GM21526 (cell line): ENCODE results near the gene PREX1.
"Not testable (repeated sequence)": the region's sequence is repeated elsewhere in the genome, so short reads cannot be mapped to it uniquely, and the experiment has no call there.

Source experiments
- ATAC-seq: cut with Tn5 transposase; IDR thresholded peaks from one replicate; pipeline ENCODE4 v1.9.1; 2021; ENCODE audit warnings: moderate library complexity; ENCODE audit not compliant: unreplicated experiment, low FRiP score

Gene PREX1

DNA sequence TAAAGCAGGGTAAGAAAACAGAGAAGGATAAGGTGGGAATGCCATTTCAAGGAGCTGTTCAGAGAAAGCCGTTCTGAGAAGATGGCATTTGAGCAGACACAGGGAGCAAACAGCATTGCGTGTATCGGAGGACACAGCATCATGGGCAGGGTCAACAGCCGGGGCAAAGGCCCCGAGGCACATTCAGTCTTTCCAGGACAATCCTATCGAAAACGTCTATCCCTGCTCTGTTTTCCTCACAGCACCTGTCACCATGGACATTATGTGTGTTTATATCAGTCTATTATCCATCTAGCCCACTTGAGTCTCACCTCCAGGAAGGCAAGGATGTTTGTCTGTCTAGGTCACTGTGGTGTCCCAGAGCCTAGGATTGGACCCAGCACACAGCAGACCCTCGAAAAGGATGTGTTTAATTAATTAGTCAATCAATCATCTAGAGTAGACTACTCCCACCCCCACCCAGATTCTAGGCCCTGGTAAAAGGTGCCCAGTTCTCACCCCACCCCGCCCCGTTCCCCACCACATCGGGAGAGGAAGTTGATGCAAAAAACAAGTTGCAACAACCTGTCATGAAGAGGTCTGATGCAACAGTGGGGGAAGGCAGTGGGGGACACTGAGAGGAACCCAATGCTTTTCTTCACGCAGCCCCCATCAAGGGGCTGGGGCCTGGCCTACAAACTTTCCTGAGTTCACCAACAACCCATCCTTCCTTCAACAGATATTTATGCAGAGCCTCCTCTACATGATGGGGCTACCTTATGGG lies 66.6 kb downstream of the PREX1 start:
- ATAC-seq, result no peak

DNA sequence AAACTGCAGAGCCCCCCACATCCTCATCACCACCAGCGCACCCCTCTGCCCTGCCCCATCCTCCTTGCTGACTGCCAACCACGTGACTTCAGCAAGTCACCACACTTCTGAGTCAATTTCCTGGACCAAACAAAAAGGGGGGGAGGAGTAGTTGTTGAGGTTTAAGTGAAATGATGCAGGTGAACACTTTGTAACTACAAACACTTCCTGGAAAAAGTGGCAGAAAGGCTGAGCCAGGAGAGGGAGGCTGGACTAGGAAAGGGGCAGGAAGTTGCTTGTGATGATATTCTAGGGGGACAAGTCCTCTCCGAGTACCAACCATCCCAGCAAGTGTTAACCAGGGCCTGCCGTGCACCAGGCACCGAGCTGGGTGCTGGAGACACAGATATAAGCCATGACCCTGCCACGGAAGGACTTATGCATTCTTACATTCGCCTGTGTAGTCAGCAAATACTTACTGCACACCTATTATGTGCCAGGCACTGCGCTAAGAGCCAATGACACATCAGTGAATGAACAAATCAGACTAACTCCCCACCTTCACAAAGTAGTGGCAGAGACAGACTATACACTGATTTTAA lies 67.3 kb downstream of the PREX1 start:
- no peak for ATAC-seq

DNA sequence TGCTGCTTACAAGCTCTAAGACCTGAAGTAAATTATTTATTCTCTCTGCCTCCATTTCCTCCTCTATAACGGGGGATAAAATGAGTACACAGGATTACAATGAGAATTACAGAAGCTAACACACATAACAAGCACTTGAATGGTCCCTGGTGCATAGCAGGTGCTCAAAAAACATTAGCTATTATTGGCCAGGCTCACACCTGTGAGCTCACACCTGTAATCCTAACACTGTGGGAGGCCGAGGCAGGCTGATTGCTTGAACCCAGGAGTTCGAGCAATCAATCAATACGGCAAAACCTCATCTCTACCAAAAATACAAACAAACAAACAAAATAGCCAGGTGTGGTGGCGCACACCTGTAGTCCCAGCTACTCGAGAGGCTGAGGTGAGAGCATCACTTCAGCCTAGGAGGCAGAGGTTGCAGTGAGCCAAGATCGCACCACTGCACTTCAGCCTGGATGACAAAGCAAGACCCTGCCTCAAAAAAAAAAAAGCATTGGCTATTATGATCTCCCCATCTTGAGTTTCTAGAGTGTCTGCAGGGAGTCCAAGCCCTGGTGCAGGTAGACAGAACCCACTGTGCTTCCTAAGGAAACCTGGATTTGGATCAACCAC lies 68.1 kb downstream of the PREX1 start:
- ATAC-seq, result no peak

DNA sequence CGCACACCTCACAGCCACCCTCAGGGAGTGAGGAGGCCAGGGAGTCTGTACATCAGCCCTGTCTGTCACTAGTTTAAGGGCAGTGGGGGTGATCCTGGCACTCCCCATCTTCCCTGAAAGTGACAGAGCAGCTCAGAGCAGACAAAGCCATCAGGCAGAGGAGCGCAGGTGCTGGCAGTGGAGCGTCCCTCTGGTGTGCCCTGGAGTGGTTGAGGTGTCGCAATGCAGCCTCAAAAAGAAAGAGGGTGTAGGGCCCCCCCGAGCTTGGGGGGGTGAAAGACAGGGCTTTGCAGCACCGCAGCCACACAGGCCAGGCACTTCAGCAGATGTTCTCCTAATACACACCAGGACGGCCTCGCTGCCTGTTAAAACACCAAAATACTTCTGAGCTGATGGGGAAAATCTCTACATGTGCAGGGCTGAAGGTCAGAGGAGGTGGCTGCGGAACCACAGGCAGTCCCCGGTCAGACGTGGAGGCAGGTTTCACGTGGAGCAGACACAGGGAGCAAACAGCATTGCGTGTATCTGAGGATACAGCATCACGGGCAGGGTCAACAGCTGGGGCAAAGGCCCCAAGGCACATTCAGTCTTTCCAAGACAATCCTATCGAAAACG lies 69.5 kb downstream of the PREX1 start:
- ATAC-seq, result no peak

DNA sequence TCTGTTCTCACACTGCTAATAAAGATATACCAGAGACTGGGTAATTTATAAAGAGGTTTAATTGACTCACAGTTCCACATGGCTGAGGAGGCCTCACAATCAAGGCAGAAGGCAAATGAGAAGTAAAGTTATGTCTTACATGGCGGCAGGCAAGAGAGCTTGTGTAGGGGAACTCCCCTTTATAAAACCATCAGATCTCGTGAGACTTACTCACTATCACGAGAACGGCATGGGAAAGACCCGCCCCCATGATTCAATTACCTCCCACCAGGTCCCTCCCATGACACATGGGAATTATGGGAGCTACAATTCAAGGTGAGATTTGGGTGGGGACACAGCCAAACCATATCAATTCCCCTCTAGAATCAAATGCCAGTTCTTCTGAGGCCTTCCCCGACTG lies 71.0 kb downstream of the PREX1 start:
- not testable (repeated sequence) for ATAC-seq

DNA sequence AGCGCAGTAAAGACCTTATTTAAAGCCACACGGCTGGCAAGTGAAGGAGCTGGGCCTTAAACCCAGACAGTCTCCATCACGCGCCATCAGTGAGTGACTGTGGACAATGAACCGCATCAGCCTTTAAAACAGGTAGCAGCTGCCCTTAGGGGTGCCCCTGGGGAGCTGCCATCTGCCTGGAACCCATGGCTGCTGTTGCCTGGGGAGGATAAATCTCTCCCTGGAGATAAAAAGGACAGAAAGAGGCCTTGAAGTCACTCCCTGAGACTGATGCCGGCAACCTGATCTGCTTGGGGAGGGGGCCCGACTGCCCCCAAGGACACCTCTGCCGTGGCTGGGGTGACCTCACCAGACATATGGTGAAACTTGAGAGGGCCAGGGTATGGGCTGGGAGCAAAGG lies 73.5 kb downstream of the PREX1 start:
- ATAC-seq, result no peak

DNA sequence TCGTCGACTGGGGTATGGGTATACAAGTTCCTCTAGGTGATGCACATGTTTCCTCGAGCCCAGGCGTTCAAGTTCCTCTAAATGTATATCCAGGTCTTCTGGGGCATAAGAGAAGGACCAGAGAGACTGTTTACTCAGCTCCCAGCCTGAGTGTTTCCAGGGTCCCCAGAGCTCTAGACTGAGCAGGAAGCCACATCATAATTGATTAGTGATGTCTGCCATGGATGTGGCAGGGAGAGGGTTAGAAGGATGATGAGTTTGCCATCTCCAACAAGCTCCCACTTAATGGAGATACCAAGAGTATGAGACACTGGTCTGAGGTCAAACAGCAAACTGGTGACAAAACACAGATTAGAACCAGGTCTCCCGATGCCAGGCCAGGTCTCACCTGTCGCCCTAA lies 74.8 kb downstream of the PREX1 start:
- no peak for ATAC-seq

DNA sequence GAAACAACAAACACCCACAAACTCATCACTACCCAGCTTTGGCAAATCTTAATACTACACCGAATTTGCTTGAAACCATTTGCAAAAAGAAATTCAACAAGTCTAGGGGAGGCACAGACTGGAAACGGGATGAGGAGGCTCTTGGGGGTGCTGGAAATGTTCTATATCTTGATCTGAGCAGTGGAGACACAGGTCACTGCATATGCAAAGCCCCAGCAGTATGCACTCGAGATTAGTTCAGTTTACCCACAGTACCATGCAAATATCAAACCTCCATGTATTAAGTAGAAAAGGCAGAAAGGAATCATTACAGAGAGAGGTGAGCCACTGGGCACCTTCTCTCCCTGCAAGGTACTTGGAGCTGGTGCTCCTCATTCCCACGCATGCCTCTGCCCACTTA lies 75.9 kb downstream of the PREX1 start:
- no peak for ATAC-seq

DNA sequence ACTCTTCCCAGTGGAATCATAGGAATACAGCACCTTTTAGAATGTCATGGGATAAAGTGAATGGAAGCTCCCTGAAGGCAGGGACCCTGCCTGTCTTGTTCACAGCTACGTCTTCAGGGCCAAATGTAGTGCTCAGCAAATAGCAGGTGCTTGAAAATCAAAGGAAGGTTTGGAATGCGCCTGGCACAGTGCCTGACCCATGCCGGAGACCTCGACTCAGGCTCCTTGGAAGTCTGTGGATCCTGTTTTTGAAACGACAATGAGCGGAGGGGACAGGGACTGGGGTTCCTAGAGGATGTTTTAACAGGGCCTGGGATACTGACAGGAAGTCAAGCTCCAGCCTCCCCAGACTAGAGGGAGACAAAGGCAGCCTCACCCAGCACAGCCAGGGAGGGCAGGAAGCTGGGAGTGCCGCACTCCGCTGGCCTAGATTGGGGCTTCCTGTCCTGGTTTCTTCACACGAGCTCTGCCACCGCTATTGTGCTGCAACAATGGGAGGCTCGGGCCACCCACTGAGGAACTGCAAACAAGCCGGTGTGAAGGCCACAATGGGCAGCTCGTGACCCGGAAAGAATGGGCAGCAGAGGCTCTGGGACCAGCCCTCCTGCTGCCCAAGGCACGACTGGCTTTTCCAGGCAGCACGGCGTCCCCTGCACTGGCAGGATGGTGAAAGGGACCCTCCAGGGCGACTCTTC lies 76.7 kb downstream of the PREX1 start:
- ATAC-seq, result no peak

DNA sequence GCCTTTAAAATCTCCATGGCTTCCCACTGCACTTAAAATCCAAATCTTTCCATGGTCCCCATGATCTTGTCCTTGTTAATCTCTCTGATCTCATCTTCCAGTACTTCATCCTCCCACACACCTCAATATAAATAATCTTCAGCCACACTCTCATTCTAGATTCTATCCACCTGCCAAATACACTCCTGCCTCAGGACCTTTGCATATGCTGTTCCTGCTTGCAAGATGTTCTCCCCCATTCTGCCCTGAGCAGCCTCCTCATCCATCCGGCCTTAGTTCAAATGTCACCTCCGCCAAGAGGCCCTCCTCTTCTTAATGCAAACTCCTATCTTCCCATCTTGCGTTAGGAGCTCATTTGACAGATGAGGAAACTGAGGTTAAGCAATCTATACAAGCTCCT lies 77.4 kb downstream of the PREX1 start:
- ATAC-seq, result no peak

DNA sequence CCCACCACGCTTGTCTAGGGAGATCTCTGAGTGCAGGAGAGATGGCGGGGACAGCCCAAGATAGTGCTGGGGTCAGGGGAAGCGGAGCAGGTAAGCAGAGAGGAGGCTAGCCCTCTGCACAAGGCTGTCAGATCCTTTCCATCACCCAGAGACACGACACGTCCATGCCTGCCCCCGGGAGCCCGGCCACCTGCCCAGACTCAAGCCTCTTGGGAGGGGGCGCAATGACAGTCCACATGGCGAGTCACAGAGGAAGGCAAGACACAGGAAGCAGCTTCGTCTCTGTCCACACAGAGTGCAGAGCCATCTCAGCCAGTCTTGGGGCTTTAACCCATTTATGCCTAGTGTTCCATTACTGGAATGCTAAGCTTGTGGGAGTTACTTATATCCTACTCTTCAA lies 78.4 kb downstream of the PREX1 start:
- no peak for ATAC-seq

DNA sequence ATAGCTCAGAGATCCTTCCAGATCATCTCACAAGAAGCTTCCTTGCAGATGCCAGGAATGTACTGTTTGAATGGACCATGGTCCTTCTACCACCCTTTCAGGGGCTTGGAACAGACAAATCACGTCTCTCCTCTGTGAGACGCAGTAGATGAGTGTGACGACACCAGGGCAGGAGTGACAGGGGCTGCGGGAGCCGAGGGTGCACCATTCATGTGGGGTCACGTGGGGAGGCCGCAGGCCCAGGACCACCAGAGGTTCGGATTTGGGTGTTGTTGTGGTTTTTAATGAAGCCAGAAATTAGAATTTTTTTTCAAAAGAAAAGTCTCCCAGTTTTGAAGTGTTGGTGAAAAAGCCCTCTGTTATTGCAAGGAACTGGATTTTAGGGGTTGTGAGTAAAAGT lies 79.2 kb downstream of the PREX1 start:
- ATAC-seq, result no peak

DNA sequence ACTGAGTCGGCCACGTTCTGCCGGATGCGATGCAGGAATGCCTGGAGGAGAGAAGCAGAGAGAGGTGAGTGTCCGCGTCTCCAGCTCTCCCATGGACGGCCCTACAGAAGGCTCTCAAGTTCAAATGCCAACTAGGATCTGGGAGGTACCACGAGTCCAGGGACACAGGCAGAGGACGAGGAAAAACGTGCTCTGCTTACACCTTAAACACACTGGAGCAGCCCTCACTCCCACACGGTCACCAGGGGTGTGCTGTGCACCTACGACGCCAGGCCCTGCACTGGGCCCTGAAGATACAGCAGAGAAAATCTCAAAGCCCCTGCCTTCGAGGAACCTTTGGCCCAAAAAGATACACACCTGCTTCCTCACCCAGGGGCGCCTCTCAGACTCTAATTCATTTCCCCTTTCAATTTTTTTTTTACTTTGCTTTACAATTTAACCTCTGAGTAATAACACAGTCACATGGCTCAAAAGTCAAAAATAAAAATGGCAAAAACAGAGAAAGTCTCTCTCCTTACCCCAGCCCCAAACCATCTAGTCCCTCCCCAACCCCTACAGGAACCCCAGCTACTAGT lies 79.9 kb downstream of the PREX1 start:
- no peak for ATAC-seq

DNA sequence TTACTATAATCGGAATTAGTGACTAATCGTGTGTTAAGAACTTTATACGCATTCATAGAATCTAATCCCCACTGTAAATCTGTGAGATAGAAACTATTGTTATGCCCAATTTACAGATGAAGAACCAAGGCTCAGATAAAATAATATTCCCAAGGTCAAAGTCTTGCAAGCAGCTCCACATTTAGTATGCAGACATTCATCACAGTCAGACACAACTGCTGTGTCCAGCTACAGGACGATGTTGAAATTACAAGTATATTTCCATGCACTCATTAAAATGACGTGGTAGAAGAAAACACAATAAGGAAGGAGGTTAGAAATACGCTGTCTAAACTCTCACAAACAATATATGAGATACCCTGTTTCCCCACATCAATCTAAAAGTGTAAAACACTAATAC lies 82.5 kb downstream of the PREX1 start:
- ATAC-seq, result no peak

DNA sequence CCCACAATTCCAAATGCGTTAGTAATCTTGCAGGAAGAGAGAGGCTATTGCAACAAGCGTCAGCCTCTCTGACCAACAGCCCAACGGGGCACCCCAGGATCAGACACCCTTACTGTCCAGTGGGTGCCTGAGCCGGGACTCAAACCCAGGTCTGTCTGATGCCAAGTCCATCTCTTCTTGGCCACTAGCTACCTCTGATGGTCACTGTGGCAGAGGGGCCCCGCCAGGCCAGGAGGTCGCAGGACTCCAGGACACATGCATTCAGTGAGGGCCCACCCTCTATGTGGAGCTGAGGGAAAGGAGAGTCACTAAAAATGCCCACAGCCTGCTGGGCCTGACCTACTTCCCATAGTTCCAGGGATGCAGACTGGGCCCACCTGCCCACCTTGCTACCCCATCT lies 83.3 kb downstream of the PREX1 start:
- ATAC-seq, result no peak

DNA sequence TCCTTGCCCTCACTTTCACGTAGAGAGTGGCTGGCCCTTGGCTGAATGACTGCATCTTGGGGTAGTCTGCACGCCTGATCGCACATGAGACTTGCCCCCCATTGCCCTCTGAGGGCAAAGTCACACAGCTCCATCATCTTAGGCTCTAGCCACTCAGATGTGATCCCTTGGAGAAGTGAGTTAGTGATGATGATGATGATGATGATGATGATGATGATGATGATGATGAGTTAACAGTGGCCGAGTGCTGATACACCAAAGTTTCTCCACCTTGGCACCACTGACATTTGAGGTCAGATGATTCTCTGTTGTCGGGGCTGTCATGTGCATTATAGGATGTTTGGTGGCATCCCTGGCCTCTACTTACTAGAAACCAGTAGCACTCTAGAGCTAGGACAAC lies 84.0 kb downstream of the PREX1 start:
- ATAC-seq, result no peak

DNA sequence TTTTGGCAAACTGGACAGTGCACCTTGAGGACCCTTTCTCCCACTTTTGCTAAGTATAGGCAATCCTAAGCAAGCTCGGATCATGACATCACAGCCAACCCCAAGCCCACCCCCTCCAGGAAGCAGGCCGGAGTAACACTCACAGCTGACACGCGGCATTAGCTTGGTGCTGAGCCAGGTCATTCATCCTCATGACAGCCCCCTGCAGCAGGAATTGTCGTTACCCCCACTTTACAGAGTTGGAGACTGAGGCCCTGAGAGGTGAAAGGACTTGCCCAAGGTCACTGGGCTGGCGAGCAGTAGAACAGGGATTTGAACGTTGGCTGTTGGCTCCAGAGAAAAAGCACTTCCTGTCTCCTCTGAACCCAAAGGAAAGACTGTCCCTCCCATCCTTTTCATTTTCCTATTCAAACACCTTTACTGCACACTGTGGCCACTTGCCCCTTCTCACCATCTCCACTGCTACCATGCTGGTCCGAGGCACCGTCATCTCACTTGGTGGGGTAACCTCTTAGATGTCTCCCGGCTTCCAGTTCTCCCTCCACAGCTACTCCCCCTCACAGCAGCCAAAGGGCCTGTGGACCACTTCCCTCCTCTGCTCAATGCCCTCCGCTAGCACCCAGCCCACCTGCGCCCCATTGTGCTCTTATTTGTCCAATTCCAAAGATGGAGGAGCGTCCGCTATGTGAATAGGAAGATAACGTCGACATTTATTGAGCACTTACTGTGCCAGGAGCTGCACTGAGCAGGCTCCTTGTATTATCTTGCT lies 84.7 kb downstream of the PREX1 start:
- no peak for ATAC-seq

DNA sequence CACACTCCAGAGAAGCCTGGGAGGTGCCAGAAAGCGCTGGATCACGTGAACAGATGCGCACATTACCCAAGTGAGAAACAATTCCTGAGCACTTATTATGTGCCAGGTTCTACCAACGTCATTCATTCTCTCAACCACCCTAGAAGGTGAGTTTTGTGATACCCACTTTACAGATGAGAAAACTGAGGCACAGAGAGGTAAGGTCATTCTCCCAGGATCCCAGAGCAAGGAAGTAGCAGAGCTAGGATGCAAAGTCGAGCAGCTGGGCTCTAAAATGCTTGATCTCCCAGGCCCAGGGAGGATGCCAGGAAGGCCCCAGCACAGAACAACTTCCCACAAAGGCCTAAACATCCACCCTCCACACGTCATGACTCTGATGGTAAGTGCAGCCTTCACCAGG lies 85.6 kb downstream of the PREX1 start:
- no peak for ATAC-seq

DNA sequence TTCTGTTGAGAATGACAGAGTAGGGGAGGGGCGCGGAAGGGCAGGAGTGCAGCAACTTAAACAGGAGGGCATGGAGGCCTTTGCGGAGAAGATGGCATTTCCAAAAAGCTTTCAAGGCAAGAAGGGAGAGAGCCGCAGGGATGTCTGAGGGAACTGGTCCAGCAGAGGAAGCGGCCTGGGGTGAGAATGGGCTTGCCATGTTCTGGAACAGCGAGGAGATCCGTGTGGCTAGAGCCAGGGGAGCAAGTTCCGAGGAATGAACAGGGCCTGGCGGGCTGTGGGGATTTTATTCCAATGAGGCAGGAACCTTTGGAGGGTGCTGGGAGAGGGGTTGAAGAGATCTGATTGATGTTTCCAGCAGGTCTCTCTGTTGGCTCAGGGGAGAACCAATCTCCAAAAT lies 86.1 kb downstream of the PREX1 start:
- ATAC-seq, result no peak

DNA sequence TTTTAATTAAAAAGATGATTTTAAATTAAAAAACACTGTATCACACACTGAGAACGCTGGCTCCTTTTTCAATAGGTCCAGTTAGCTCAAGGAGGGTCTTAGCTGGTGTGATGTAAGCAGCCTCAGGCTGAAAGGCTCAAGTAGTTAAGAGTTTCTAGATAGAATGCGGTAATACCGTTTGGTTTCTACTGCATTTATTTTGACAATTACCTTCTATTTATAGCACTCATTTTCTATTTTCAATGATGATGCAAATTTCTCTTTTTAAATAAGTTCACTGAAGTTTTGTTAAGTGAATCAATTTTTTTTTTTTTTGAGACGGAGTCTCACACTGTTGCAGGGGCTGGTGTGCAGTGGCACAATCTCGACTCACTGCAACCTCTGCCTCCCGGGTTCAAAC lies 87.1 kb downstream of the PREX1 start:
- no peak for ATAC-seq
